Glomerular visceral epithelial cell (primary cell): ENCODE data around the gene BMF.

Experiments used
- DNase-seq: peaks from one replicate; pipeline ENCODE4 v3.0.0-alpha.2; 2016; ENCODE audit errors: extremely low spot score

The BMF gene

DNA sequence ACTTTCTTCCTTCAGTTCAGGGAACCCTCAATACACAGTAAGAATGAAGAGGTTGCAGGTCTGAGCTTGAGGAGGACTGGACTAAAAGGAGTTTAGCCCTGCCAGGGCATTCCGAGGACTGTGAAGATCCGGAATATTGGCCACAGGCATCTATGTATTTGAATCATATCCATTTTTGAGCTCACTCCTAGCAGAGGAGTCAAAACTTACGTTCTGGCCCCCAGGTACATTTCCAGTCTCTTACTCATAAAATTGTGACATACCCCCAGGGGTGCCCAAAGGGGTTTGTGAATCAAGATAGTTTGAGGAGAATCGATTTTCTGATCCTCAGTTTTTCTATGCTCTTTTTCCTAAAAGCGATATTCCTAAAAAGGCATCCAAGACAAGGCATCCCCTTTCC is 42.1 kb downstream of the BMF start:
- no peak for DNase-seq

DNA sequence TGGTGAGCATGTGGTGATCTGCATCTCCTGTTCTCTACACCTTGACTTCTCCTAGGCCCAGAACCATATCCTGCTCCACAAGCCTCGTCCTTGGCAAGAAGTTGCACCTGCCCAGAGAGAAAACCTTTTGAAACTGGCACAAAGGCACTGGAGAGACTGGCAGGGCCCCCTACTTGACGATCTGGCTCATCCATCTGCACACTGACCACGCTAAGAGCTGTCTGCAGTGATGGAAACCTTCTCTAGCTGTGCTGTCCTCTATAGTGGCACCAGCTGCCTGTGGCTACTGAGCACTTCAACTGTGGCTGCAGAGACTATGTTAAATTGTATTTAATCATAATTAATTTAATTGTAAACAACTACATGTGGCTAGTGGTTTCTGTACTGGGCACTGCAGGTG is 43.5 kb downstream of the BMF start:
- no peak for DNase-seq

DNA sequence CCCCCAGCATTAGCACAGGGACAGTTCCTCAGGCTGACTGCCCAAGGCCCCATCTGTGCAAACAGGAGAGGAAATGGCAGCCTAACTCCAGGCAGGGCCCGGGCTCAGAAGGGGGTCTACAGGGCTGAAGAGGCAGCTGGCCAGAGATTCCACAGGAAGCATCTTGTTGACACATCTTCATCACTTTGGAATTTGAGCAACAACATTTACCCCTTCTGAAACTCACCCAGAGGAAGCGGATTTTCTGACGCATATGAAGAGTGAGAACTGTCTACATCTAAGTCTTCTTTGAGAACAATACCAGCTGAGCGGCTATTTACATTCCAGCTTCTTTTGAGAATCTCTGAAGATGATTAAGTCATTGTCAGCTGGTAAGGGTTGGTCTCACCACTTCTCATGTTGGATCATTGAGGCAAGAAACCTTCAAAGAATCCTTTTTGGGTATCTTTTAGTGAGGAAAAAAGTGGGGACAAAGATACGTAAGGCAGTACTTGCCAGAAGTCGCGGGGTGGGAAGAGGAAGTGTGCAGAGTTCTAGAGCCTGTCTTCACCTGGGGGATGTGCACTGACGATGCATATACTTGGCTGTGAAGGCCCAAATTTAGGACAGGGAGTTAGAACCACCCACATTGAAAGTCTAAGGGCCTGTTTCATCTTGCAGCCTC is 44.3 kb downstream of the BMF start:
- peak; percentile 90 for DNase-seq

DNA sequence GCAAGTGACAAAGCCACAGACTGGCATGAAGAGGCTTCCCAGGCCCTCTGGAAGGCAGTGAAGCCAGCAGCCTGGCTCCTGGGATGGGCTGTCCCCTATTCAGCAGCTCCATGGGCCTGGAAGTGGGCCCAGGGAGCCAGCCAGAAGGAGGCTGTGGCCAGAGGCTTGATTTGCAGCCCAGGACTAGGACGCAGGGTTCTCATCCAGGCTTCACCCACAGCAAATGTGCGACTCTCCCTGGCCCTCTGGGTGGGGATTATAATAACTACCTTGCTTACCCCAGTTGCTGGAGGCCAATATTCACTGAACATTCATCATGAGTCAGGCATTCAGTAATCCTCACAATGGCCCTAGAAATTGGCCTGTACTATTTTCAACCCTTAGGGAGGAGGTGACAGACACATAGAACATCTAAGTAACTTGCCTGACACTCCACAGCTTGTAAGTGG is 45.1 kb downstream of the BMF start:
- DNase-seq: peak; percentile 89

DNA sequence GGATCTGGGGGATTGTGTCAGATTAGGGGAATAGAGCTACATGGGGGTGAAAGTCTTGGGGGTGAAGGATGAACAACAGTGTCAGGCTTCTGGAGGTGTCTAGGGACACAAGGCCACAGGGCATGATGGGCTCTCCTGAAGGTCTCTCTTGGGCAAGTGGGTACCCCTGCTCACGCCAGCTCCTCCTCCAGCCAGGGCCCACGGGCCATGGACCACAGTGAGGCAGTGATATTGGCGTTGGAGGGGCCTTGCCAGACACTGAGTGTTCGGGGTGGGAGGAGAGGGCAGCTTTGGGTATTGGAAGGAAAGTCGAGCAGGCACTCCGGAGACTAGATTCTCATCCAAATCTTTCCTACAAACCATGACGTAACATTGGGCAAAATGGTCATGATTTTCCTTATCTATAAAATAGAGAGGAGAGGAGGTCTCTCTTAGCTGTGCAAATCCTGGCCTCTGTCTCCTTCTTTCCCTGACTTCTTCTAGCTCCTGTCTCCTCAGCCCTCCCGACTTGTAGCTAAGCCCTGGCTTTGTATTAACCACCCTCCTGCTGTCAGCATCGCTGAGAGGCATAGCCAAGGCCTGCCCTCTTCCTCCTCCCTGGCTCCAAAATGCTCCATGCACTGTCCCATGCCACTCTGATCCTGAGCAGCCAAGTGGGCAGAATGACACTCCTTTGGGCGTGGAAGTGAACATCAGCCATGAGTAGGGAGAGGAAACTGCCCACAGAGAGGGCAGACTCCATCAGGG is 45.7 kb downstream of the BMF start:
- no peak for DNase-seq

DNA sequence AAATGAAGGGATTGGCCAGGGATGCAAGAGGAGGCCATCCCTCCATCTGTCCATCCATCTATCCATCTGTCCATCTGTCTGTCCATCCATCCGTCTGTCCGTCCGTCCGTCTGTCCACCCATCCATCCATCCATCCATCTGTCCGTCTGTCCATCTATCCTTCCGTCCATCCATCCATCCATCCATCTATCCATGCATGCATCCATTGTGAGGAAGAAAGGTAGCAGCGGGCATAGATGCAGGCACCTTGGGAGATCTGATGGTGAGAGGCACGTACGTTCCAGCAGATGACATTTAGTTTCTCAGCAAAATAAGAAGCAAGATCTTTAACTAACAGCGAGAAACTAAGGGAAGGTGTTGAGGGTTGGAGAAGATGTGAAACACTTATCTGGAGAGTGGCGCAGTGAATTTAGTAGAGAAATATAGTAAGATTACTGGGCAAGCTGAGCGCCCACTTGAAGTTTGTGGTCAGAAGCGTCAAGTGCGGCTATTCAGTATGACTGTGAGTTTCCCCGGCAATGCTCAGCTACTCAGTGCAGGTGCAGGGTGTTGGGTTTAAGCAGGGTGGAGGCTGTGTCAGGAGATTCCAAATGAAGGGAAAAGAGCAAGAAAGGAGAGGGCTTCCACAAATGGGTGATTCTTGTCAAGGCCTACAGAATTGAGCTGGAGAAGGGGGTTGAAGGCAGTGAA is 47.3 kb downstream of the BMF start:
- DNase-seq: no peak

DNA sequence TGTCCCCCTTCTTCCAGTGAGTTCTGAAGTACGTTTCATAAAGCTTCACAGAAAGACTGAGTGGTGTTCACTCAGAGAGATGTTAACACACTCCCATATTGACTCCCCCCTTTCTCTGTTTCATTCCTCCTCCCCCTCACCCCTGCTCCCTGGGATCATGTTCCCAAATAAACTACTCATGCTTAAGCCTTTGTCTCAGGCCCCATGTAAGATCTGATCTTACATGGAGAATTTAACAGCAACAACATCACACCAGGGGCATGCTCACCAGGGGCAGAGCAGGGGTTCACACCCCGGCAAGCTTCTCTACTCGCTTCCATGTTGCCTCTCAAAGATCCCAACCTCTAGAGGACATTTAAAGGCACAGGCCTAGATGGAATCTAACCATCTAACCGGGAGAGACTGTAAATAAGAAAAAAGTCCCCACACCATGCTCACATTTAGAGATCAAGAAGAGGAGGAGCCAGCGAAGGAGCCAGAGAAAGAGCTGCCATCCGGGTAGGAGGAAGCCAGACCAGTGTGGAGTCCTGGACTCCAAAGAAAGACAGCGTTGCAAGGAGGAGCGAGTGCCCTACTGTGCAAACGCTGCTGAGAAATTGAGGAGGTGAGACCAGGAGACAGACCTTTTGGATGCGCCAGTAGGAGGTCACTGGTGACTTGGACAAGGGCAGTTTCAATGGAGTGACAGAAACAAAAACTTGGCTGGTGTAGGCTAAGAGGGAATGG is 48.3 kb downstream of the BMF start:
- no peak for DNase-seq

DNA sequence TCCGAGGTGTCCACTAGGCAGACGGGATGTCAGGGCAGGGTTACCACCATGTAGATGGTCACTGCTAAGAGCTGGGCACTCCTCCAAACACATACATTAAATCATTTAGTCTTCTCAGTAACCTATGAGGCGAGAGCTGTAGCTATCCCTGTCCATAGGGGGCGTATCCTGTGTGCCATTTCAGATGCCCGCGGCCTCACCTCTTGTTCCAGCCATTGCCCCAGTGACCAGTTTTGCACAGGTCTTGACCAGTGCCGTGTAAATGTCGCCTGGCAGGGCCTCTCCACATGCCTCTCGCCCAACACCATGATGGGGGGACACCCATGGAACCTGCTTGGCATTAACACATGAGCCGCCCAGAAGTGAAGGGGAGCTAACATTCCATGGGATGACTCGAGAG is 48.9 kb downstream of the BMF start:
- DNase-seq: no peak

DNA sequence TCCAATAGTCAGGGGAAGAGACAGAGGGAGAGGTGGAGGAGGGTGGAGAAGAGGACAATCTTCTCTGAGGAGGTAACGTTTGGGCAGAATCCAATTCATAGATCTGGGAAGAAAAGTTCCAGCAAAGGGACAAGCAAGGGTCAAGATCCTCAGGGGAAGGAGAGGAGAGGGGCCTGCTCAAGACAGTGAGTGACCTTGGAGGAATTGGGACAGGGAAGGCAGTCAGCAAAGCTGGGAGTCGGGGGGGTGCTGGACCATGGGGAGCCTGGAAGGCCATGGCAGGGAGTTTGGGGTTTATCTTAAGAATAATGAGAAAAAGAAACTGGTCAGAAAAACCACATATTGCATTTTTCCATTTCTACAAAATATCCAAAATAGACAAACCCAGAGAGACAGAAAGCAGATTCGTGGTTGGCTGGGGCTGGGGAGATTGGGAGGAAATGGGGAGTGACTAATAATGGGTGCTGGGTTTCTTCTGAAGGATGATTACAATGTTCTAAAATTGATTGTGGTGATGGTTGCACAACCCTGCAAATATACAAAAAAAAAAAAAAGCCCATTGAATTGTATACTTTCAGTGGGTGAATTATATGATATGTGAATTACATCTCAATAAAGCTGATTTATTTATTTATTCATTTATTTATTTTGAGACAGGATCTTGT is 50.1 kb downstream of the BMF start:
- no peak for DNase-seq

DNA sequence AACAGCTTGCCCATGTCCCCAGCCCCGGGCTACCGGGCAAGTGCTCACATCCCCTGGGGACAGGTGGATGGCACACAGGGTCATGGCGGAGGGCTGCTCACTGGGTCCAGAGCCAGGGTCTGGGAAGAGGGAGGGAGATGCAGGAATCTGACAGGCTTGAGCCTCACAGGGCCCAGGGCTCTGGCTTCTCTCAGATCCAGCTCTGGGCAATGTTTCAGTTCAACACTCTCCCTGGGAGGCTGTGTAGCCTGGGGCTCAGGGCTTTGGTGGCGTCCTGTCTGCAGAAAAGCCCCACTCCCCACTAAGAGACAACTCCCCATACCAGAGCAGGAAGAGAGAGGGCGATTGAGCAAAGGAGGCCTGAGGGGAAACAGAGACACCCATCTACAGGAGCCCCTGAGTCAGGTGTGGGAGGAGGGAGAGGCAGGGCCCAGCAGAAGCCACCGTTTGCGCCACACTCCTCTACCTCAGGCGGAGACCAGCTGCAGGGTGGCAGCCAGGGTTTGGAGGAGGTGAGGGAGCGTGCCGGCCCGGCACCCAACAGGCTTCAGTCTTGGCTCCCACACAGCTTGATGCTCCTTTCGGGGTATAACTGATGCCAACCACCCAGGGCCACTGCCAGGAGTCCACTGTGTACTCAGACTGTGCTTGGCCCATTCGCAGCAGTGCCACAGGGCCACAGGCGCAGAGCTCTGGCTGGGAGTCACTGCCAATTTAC is 52.9 kb downstream of the BMF start:
- DNase-seq: no peak

DNA sequence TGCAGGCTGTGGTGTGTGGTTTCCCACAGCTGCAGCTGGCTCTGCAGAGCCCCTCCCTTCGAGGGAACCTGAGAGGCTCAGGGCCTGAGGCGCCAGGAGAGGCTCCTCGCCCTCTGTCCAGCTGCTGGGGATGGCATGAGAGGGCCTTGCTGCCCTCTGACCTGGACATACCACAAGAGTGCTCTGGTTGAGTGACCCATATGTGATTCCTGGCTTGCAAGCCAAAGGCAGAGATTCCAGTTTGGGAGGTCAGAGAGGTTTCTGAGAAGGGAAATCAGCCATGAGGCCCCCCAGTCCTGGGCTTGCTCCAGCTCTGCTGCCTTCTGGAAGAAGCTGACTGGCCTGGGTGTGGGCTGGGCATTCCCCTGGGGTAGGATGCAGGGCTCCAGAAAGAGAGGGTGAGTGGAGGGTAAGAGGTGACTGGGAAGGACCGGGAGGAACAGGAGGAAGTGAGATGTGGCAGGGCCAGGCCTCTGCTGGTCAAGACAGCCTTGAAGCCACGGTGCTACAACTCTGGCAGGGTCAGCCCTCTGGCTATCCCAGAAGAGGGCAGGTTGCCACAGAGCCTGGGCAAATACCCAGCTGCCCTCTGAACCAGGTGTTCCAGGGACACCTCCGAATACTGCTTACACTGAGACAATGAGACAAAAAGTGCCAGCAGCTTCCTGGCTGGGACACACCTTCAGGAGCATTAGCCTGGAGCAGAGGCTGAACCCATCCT is 53.7 kb downstream of the BMF start:
- peak; percentile 99 for DNase-seq

DNA sequence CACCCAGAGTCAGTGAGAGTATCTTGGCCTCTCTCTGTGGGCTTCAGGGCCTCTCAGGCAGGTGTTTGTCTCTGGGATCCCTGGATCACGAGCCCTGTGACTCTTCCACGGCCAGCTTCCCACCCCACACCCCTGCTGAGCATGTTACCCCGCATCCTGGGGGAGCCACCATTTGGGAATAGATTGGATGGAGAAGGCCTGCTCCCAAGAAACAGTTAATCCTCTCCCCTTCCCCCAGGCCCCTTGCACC is 54.1 kb downstream of the BMF start:
- DNase-seq: no peak

DNA sequence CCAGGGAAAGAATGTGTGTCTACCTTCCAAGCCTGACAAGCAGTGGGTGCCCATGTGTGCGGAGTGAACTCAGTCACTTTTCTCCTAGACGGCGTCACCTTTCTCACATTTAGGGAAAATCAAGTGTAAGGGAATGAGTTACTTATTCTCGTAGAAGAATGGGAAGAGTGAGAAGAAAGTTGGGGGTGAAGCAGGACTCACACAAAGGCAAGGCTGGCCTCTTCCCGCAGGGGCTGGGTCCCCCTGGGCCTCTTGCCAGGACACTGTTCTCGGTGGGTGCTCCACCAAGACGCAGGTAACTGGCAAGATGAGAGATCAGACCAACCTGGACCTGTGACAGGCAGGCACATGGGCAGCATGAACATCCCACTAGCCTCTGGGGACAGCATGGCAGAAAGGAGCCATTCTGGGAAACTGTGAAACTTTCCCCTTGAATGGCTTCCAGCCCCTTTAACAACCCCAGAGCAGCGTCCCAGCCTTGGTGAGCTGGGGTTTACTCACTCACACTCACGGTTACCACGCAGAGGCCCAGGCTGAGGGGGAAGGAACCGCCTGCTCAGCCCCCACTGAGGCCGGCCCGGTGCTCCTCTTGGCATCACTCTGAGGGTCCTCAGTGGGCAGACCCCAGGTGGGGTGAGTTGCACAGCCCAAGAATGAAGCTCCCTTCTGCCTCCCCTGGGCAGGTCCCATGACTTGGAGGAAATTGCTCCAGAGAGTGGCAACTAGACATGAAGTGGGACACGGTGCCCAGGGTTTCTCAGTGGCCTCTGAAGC is 54.7 kb downstream of the BMF start:
- DNase-seq: peak; percentile 40

DNA sequence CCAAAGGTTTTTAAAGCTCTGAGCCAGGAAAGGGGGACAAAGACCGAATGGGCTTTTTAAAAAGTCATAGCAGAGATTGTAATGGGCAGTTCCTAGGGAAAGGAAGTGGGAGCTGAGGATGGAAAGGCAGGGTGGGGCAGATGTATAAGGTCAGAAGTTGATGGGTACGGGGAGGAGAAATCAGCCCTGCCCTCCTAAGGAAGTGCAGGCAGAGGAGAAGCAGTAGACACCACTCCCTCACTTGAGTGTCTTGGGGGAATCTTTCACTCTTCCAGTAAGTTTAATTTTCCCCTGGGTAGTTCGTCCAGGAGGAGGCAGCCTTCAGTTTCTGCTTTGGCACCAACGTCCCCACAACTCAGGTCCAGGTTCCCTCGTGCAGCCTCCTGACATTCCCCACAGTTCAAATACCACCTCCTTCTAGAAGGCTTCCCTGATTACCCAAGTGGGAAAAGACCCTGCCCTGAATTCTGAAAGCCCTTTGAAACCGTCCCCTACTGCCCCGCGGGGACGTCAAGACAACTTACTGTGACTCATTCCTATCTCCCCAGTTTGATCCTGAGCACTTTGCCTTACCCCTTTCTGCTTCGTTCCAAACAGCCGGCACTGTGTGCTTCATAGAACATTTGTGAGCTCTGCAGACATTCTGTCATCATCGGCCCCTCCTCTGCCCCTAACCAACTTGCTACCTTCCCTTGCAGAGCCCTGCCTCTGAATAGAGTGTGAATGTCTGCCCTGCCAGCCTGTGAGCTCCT is 55.4 kb downstream of the BMF start:
- DNase-seq: no peak

DNA sequence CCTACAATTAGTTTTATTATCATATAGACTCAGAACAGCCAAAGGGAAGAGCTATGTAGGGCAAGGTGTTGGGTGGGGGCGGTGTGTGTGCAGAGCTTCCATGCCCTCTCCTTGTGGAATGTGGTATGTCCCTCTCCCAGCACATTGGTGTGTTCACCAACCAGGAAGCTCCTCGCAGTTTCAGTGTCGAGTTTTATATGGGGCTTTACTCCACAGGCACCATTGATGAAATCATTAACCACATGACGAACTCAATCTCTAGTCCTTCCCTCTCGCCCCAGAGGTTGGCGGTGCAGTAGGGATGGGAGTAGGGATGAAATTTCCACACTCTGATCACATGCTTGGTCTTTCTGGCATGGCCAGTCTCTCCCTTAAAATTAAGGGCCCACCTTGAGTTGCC is 56.1 kb downstream of the BMF start:
- peak; percentile 92 for DNase-seq

DNA sequence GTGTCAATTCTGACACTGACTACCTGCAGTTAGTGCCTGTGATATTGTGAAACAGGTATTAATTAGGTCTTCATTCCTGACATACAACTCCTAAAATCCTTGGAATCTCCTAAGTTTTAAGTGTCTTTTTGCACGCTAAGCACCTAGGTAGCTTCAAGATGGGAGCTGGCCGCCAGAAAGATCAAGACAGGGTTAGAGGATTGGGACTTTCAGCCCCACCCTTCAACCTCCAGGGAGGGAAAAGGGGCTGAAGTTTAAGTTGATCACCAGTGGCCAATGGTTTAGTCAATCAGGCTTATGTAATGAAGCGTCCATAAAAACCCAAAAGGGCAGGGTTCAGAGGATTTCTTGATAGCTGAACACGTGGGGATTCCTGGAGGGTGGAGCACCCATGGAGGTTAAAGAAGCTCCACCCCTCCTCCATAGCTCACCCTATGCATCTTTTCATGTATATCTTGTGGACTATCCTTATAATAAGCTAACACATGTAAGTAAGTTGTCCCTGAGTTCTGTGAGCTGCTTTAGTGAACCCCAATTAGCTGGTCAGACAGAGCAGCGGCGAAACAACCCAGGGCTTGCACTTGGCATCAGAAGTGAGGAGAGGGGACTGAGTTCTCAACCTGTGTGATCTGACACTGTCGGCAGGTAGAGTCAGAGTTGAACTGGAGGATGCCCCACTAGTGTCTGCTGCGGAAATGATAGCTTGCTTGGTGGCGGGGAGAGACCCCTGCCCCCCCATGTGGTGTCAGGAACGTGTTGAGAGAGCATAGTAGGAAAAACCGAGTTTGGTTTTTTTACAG is 56.9 kb downstream of the BMF start:
- DNase-seq: no peak

DNA sequence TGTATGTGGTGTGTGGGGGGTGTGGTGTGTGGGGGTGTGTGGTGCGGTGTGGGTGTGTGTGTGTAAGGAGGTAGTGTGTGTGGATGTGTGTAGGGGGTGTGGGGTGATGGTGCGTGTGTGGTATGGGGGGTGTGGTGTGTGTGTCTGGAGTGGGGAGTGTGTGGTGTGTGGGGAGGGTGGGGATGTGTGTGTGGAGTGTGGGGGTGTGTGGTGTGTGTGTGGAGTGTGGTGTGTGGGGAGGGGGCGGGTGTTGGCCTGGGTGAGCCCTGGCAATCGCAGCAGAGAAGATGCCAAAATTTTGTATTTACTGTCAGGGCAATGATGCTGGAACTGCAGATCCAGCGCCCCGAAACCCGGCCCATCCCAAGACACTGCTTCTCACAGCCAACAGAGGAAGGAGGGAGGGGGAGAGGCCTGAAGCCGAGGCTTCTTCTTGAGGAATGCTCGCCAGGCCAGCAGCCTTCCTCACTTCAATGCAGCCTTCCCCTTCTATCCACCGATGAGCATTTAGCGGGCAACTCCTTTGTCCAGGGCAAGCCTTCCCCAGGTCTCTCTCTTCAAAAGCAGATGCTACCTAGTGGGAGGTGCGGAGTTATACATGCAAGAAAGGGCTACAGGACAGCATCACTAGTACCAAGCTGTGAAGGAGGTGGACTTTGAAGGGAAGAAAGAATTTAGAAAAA is 57.8 kb downstream of the BMF start:
- DNase-seq: no peak
